ENCODE data around the gene THEM5.

THEM5 gene

DNA sequence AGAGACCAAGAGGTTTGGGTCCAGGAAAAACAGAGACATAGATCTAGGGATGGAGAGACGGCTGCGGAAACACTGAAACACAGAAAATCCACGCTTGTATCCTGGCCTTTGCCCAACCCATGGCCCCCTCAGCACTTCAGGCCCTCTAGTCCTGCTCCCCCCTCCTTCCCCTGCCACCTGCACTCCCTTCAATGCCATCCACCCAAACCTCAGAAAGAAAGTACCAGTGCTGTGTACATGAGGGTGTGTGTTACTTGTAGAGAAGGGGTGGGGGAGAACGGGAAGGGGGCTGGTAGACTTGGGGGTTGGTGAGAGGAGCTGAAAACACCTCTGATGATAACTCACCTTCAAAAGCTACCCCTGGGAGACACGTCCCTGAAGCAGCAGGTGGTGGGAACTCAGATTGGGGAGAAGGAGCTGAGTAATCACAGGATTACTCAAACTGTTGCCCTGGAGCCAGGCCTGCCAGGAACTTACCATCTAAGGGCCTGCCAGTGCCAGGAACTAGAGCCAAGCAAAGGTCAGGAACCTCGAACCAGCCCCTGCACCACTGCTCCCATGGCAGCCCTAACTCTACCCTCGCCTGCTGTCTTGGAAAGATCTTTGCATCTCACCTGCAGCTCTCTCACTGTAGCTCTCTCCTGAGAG, 33.4 kb downstream of the THEM5 start:
- DNase-seq (ENCODE audit: low spot score) = no peak

GRCh38 chr1:151819227-151819835, 34.2 kb downstream of the THEM5 start:
- DNase-seq (ENCODE audit: low spot score) = no peak

- no peak for DNase-seq (ENCODE audit: low spot score)
Measured at GRCh38 chr1:151817353-151817730, 36.2 kb downstream of the THEM5 start.

DNA sequence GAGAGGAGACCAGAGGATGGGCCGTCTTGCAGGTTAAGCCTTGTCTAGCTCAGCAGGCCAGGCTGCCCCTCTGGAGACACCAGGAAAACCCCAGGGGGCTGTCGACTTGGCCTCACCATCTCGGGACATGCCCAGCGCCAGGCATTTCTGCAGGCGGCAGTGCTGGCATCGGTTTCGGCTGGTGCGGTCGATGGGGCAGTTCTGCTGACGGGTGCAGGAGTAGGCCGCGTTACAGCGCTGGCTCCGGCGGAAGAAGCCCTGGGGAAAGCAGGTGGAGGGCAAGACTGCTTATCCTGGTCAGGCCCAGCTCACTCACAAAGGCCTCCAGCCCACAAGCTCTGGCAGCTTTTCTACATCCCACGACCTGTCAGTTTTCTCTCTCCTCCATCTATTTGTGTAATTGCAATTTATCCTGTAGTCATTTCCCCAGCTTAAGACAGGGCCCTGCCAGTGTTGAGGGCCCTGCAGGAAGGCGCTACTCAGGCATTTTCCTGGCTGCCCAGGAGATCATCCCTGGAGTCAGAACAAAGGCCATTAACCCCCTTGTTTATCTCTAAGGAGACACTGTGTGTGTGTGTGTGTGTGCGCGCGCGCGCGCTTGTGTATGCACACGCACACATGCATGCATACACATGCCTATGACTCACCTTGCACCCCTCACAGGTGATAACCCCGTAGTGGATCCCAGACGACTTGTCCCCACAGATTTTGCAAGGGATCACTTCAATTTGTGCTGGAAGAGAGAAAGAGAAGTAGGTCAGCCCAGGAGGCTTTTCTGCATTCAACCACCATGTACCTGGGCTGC, 36.8 kb downstream of the THEM5 start:
- no peak for DNase-seq (ENCODE audit: low spot score)

GRCh38 chr1:151815716-151816327, 37.7 kb downstream of the THEM5 start:
- DNase-seq (ENCODE audit: low spot score) = no peak

DNA sequence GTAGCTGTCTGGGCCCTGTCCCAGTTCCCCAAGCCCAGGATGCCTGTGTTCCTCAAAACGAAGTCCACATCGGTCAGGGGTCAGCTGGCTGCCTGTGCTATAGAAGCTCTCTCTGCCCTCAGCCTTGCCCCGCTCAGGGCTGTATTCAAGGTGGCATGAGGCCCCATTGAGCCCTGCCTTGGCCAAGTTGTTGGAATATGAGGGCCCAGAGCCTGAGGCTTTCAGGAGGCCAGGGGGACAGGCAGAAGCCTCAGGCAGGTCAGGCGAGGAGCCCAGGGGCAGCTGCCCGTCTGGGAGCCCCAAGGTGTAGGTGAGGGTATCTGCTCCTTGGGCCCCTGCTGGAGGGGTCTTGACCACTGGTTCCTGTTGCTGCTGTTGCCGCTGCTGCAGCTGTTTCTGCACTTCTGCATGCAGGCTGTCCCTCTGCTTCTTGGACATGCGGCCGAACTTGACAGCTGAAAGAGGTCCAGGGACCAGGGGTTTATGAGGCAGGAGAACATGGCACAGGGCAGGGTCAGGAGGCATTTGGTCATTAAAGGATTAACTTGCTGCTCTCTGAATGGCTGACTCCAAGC, 38.5 kb downstream of the THEM5 start:
- no peak for DNase-seq (ENCODE audit: low spot score)

GRCh38 chr1:151814426-151814825, 39.1 kb downstream of the THEM5 start:
- no peak for DNase-seq (ENCODE audit: low spot score)

DNA sequence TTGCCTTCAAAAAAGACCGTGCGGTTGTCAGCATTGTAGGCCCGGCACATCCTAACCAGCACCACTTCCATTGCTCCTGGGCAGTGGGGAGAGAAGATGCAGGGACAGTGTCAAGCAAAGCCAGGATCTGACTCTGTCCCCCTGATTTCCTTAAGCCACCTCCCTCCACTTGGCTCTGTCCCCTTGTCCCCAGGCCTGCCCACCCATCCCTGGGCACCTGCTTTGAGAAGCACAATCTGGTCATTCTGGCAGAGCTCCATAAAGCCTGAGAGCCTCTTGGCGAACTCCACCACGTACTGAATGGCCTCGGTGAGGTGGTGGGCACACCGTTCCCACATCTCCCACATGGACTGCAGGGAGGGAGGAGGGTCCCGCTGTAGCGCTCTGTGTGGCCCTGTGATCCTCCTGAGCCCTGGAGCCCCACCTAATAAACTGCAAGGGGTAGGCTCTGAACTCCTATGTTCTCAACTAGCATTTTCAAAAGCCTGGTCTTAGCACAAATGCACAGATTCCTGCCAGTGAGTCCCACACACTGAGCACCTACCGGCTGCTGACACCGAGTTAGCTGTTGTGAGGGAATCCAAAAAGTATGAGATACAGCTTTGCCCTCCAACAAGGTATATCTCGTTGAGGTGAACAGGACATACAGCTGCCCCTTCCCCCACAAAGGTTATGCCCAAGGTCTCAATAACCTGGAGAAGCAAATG, 40.1 kb downstream of the THEM5 start:
- DNase-seq (ENCODE audit: low spot score) = no peak

DNA sequence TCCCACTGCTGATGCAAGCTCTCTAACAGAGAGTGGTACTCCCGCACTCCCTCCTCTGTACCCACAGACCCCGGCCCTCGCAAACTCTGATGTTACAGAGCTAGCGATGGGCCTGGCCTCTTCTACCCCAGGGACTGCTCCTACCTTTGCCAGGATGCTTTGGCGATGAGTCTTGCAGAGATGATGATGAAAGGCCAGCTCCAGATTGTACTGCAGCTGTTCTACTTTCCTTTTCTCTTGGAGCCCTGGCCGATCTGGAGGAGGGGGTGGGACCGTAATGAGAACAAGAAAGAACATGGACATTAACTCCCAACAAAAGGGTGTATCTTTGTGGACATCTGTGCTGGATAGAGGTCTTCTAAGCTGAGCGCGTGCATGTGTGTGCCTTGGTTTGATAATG, 42.3 kb downstream of the THEM5 start:
- no peak for DNase-seq (ENCODE audit: low spot score)

DNA sequence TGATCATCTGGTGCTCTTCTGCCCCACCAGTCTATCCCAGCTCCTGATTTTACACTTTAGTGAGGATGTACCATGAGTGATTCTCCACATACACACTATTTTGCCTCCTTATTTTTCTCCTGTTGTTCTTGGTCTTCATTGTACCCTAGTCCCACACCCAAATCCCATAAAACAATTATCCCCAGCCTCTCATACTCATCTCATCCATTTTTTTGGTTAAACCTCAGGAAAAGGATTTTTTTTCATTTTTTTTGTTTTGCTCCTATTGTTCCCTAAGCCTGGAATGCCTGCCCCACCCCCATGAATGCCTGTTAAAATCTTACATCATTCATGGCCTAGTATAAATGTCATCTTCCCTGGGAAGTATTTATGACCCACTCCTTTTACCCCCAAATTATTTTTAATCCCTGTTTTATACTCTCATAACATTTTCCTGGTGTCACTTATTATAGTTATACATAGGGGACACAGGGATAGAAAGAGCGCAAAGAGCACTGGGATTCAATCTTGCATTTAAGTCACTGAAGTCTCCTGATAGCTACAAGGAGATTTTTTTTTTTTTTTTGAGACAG, 43.4 kb downstream of the THEM5 start:
- no peak for DNase-seq (ENCODE audit: low spot score)

DNA sequence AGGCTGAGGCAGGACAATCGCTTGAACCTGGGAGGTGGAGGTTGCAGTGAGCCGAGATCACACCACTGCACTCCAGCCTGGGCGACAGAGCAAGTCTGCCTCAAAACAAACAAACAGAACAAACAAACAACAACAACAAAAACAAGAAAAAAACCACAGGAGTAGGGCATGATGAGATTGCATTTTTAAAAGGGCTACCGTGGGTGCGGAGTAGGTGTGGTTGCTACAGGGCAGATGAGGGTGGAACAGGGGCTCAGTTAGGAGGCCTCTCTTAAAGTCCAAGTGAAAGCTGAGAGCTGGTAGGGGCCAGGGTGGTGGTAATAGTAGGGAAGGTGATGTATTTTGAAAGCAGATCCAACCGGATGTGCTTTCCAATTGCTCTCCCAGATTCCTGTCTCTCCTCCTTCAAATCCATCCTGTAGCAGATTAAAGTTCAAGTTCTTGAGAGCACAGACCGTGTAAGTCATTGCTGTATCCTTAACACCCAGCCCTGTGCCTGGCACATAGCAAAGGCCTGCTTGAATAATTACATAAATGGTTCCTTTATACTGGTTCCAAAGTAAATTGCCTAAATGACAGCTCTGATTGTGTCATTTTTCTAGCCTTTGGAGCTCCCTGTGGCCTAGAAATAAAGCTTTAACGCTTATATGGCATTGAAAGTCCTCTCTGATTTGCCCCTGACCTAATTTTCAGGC, 44.1 kb downstream of the THEM5 start:
- DNase-seq (ENCODE audit: low spot score) = no peak

DNA sequence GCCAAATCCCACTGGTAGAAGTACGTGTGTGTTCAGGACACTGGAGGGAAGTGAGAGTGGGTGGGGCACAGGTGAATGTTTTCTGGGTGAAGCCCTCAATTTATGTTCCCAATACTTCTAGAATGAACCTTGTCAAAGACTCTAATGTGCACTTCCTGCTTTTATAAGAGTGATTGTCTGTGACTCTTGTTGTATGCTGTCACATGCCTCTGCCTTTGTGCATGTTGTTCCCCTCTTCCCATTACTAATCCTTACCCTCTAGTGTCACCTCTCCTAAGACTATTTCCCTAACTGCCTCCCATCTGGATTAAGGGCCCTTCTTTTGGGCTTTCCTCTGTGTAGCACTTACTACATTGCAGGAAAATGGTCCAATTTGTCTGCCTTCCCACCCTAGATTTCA, 45.7 kb downstream of the THEM5 start:
- DNase-seq (ENCODE audit: low spot score) = no peak

DNA sequence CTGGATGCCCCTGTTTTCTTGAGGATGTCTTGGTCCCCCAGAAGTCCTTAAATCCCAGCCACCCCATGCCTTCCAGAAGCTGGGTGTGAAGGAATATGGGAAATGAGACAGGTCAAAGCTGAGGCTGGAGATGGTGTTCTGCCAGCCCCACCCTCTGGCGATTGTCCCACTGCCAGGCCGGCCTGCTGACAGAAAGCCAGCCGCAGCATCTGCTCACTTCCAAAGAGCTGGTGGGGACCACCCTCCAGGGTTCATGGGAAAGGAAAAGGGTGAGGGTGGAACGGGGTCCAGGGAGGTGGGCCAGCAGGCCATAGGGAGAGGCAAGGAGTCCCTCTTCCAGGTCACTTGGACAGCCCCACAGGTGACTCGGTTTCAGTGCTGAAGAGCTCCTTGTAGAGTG, 46.4 kb downstream of the THEM5 start:
- DNase-seq (ENCODE audit: low spot score) = no peak

GRCh38 chr1:151806170-151806569, 47.3 kb downstream of the THEM5 start:
- DNase-seq (ENCODE audit: low spot score) = no peak

GRCh38 chr1:151805066-151805820, 48.3 kb downstream of the THEM5 start, which contains the start of gene LINGO4:
TSS of gene LINGO4 (minus strand) at chr1:151805419. CDS start at chr1:151802704, 2,715 bp downstream.
- no peak for DNase-seq (ENCODE audit: low spot score)

DNA sequence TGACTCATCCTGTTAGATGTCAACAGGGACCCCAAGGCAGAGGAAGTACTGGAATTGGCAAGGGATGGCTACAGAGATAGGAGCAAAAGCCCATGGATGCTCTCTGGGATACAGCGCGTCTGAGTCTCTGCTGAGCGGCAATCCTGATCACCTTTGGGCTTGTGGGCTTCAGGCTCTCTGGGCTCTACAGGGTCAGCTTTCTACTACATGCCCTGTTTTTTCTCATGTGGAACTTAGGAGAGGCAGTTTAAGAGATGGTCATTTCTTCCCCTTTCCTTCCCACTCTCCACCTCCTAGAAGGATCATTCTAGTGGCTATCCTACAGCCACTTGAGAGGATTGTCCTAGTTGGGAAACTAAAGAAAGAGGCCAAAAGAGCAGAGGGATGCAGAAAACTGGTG, 49.6 kb downstream of the THEM5 start:
- no peak for DNase-seq (ENCODE audit: low spot score)

- no peak for DNase-seq (ENCODE audit: low spot score)
Measured at GRCh38 chr1:151803164-151803563, 50.3 kb downstream of the THEM5 start.

- no peak for DNase-seq (ENCODE audit: low spot score)
Measured at GRCh38 chr1:151802372-151802771, 51.1 kb downstream of the THEM5 start.

GRCh38 chr1:151801846-151802245, 51.7 kb downstream of the THEM5 start:
- no peak for DNase-seq (ENCODE audit: low spot score)

- DNase-seq (ENCODE audit: low spot score) = no peak
Measured at GRCh38 chr1:151801310-151801820, 52.1 kb downstream of the THEM5 start.
